Keratinocyte (primary cell): ENCODE results near the gene ROS1. TPM values are rescaled to one million over a fixed set of nuclear protein-coding genes. Genes with fewer than 3 reads are reported as not detected.

Experiments
- DNase-seq: peaks from one replicate; pipeline ENCODE4 v3.0.0-alpha.2; 2011; ENCODE audit warnings: low read depth, missing footprints, low spot score
- FAIRE-seq: peaks from 2 replicates; lab custom pipeline; 2011; peaks lifted over from hg19 to GRCh38; lab: Jason Lieb, UNC
- H2AFZ ChIP-seq: 2 replicates; pipeline ENCODE4 v1.6.0; 2012; ENCODE audit warnings: low read length, control low read depth, inconsistent platforms; ENCODE audit not compliant: control insufficient read depth
- H3K27ac ChIP-seq: 2 replicates; pipeline ENCODE4 v1.5.1; 2011; ENCODE audit warnings: low read length; ENCODE audit not compliant: control insufficient read depth, insufficient read depth
- H3K27me3 ChIP-seq: 3 replicates; pipeline ENCODE4 v1.6.0; 2011; ENCODE audit warnings: low read length; ENCODE audit not compliant: control insufficient read depth, insufficient read depth; ENCODE audit errors: extremely low read depth
- H3K36me3 ChIP-seq, 2 experiments: 2 replicates in 1 of 2; 3 replicates in 1 of 2; pipeline ENCODE4 v1.5.1; 2011; ENCODE audit warnings: low read length in 2 of 2, mild to moderate bottlenecking in 1 of 2; ENCODE audit not compliant: control insufficient read depth in 2 of 2, insufficient read depth in 2 of 2; ENCODE audit errors: extremely low read depth in 1 of 2
- H3K4me1 ChIP-seq: 3 replicates; pipeline ENCODE4 v1.5.1; 2011; ENCODE audit warnings: low read length; ENCODE audit not compliant: control insufficient read depth, insufficient read depth; ENCODE audit errors: extremely low read depth
- H3K4me2 ChIP-seq: 3 replicates; pipeline ENCODE4 v1.6.0; 2011; ENCODE audit warnings: low read depth, low read length; ENCODE audit not compliant: control insufficient read depth, insufficient read depth; ENCODE audit errors: extremely low read depth
- H3K4me3 ChIP-seq, 3 experiments: fragments of 200-600 bp in 1 of 3; sonication (generic) in 1 of 3; 2 replicates in 2 of 3; 3 replicates in 1 of 3; pipeline ENCODE4 v1.5.1; 2011 to 2016; ENCODE audit warnings: low read length in 3 of 3, mild to moderate bottlenecking in 3 of 3, control low read depth in 2 of 3, inconsistent platforms in 1 of 3, low read depth in 1 of 3, mixed read lengths in 1 of 3, mixed run types in 1 of 3, moderate library complexity in 1 of 3; ENCODE audit not compliant: control insufficient read depth in 2 of 3, insufficient read depth in 2 of 3; ENCODE audit errors: extremely low read depth in 1 of 3
- H3K79me2 ChIP-seq: 2 replicates; pipeline ENCODE4 v1.6.0; 2012; ENCODE audit warnings: low read length; ENCODE audit not compliant: control insufficient read depth, insufficient read depth
- H3K9ac ChIP-seq: 3 replicates; pipeline ENCODE4 v1.6.0; 2011; ENCODE audit warnings: low read length; ENCODE audit not compliant: control insufficient read depth, insufficient read depth; ENCODE audit errors: extremely low read depth
- H3K9me1 ChIP-seq: 3 replicates; pipeline ENCODE4 v1.6.0; 2011; ENCODE audit warnings: low read length; ENCODE audit not compliant: control insufficient read depth, insufficient read depth; ENCODE audit errors: extremely low read depth
- H3K9me3 ChIP-seq: 2 replicates; pipeline ENCODE4 v1.5.1; 2012; ENCODE audit warnings: low read depth, low read length; ENCODE audit not compliant: control insufficient read depth
- H4K20me1 ChIP-seq: 3 replicates; pipeline ENCODE4 v1.6.0; 2011; ENCODE audit warnings: low read length; ENCODE audit not compliant: control insufficient read depth, insufficient read depth; ENCODE audit errors: extremely low read depth
- CTCF ChIP-seq, 3 experiments: IDR thresholded peaks in 1 of 3; conservative IDR thresholded peaks in 1 of 3; optimal IDR thresholded peaks in 1 of 3; 2 replicates in 2 of 3; 3 replicates in 1 of 3; pipeline versions ENCODE3 to v1.5.1; 2011; ENCODE audit warnings: low read length in 3 of 3, mild to moderate bottlenecking in 3 of 3, moderate library complexity in 2 of 3, control low read depth in 1 of 3, inconsistent platforms in 1 of 3; ENCODE audit not compliant: insufficient read depth in 2 of 3; ENCODE audit errors: extremely low read depth in 1 of 3
- EZH2 ChIP-seq: IDR thresholded peaks from one replicate; pipeline ENCODE4 v1.6.1; 2012; ENCODE audit warnings: inconsistent platforms, mild to moderate bottlenecking, low read length, moderate library complexity
- dilution Hi-C: fragments of 300-500 bp; cut with MboI; formaldehyde crosslinking; loops from one replicate; pipeline ENCODE4 v1.7.0; 2020; ENCODE audit warnings: low sequenced_read_pairs; ENCODE audit not compliant: extremely low pct_ligation_motif_present
- polyA plus RNA-seq, 5 experiments: library from polyadenylated mRNA; depleted of rRNA in 3 of 5; stranded (reverse) in 3 of 5; stranded (forward) in 1 of 5; unstranded in 1 of 5; fragments of >200 nt; gene quantifications; 1 replicate in 1 of 5; 2 replicates in 3 of 5; 3 replicates in 1 of 5; pipeline versions ENCODE4 v1.2.1 to v1.2.3, GENCODE V29; 2011 to 2012; ENCODE audit warnings: missing spikeins in 2 of 5, low read depth in 1 of 5, low replicate concordance in 1 of 5

The ROS1 gene
- polyA plus RNA-seq, 1 donor (not counting 4 experiments of a cell fraction or from before 2014, with no cell fraction given): 0.16 TPM

- Histone ChIP-seq H3K9me3 (no peaks in the 10 kb centered on the region), H3K4me3 (no peak overlapping the region), H3K79me2 (no peaks in the 10 kb centered on the region), H3K4me1 (peaks cover 8% of the 10 kb centered on the region), H2AFZ (no peak overlapping the region), H3K36me3 (no peaks in the 10 kb centered on the region), H4K20me1 (no peaks in the 10 kb centered on the region), H3K27ac (no peak overlapping the region), H3K4me2 (no peak overlapping the region), H3K27me3 (no peaks in the 10 kb centered on the region), H3K9ac (no peak overlapping the region), H3K9me1 (no peaks in the 10 kb centered on the region)
- no peak for DNase-seq
- dilution Hi-C loops: no loop called here
- no peak for FAIRE-seq
- TF ChIP-seq CTCF (optimal IDR thresholded peaks at IDR 0.05 in 1 of 3, IDR thresholded peaks at IDR 0.05 in 1 of 3, conservative IDR thresholded peaks at IDR 0.05 in 1 of 3; ENCODE audit: extremely low read depth in 1 of 3, insufficient read depth in 2 of 3, low read length in 3 of 3): no peak
Observed at GRCh38 chr6:117397536-117398227, 28.1 kb downstream of the ROS1 start.

- dilution Hi-C loops: no loop called here
- no peaks in the 10 kb centered on the region for H3K36me3 ChIP-seq
- TF ChIP-seq EZH2 (no peak), CTCF (optimal IDR thresholded peaks at IDR 0.05 in 1 of 3, IDR thresholded peaks at IDR 0.05 in 1 of 3, conservative IDR thresholded peaks at IDR 0.05 in 1 of 3; ENCODE audit: extremely low read depth in 1 of 3, insufficient read depth in 2 of 3, low read length in 3 of 3) (no peak)
- H3K79me2 ChIP-seq: no peaks in the 10 kb centered on the region
- H3K27ac ChIP-seq: no peak overlapping the region
- DNase-seq: no peak
- H2AFZ ChIP-seq: no peak overlapping the region
- H3K4me2 ChIP-seq: no peak overlapping the region
- peaks cover 9% of the 10 kb centered on the region for H3K4me1 ChIP-seq
- no peaks in the 10 kb centered on the region for H4K20me1 ChIP-seq
- H3K9ac ChIP-seq: no peak overlapping the region
- H3K9me1 ChIP-seq: no peaks in the 10 kb centered on the region
- no peaks in the 10 kb centered on the region for H3K9me3 ChIP-seq
- FAIRE-seq: no peak
- no peaks in the 10 kb centered on the region for H3K27me3 ChIP-seq
- no peak overlapping the region for H3K4me3 ChIP-seq
Observed at GRCh38 chr6:117396228-117396627, 29.5 kb downstream of the ROS1 start.
